Hepatocyte (in vitro differentiated cells): Measurements from ENCODE around the gene PTCD2. TPM values are rescaled to one million over a fixed set of nuclear protein-coding genes. Genes with fewer than 3 reads are reported as not detected.

ENCODE experiments used
- DNase-seq: peaks from one replicate; pipeline ENCODE4 v3.0.0-alpha.2; 2016; ENCODE audit warnings: low spot score
- H2AFZ ChIP-seq: fragments of 200-600 bp; sonication (generic); 2 replicates; pipeline ENCODE4 v1.6.0; 2016; ENCODE audit warnings: antibody characterized with exemption, mild to moderate bottlenecking
- H3K27ac ChIP-seq: fragments of 200-600 bp; sonication (generic); 2 replicates; pipeline ENCODE4 v1.5.1; 2016; ENCODE audit warnings: mild to moderate bottlenecking
- H3K27me3 ChIP-seq: fragments of 200-600 bp; sonication (generic); 2 replicates; pipeline ENCODE4 v1.6.1; 2016
- H3K36me3 ChIP-seq: fragments of 200-600 bp; sonication (generic); replicated peaks from 2 replicates; pipeline ENCODE4 v1.5.1; 2016; ENCODE audit warnings: low read depth; ENCODE audit not compliant: insufficient read depth
- H3K4me1 ChIP-seq: fragments of 200-600 bp; sonication (generic); 2 replicates; pipeline ENCODE4 v1.5.1; 2016; ENCODE audit warnings: mild to moderate bottlenecking, moderate library complexity; ENCODE audit not compliant: insufficient read depth
- H3K4me2 ChIP-seq: fragments of 200-600 bp; sonication (generic); 2 replicates; pipeline ENCODE4 v1.6.0; 2016
- H3K4me3 ChIP-seq: fragments of 200-600 bp; sonication (generic); 2 replicates; pipeline ENCODE4 v1.5.1; 2016; ENCODE audit warnings: mild to moderate bottlenecking
- H3K79me2 ChIP-seq: fragments of 200-600 bp; sonication (generic); 2 replicates; pipeline ENCODE4 v1.6.0; 2017; ENCODE audit warnings: mild to moderate bottlenecking
- H3K9me2 ChIP-seq: fragments of 200-600 bp; sonication (generic); replicated peaks from 2 replicates; pipeline ENCODE4 v1.6.0; 2017; ENCODE audit warnings: mild to moderate bottlenecking; ENCODE audit not compliant: insufficient read depth
- H3K9me3 ChIP-seq: fragments of 200-600 bp; sonication (generic); 2 replicates; pipeline ENCODE4 v1.5.1; 2016; ENCODE audit warnings: low read depth, mild to moderate bottlenecking
- H4K20me1 ChIP-seq: fragments of 200-600 bp; sonication (generic); 2 replicates; pipeline ENCODE4 v1.6.0; 2016; ENCODE audit warnings: mild to moderate bottlenecking; ENCODE audit not compliant: insufficient read depth, poor library complexity, severe bottlenecking
- EZH2 ChIP-seq: fragments of 200-600 bp; sonication (generic); IDR thresholded peaks from 2 replicates; pipeline ENCODE4 v1.6.1; 2016; ENCODE audit warnings: antibody characterized with exemption, mild to moderate bottlenecking, borderline replicate concordance
- EZH2phosphoT487 ChIP-seq: fragments of 200-600 bp; sonication (generic); IDR thresholded peaks from one replicate; pipeline ENCODE4 v1.6.1; 2018; ENCODE audit warnings: antibody characterized with exemption, mild to moderate bottlenecking, low read depth, moderate library complexity; ENCODE audit not compliant: unreplicated experiment, severe bottlenecking
- WGBS: methylation state at CpG from one replicate; pipeline ENCODE4 v1.1.6; 2016; ENCODE audit warnings: low lambda C conversion rate; ENCODE audit errors: missing lambda C conversion rate; 5-methylcytosine and 5-hydroxymethylcytosine counted together
- polyA plus RNA-seq: library from polyadenylated mRNA; unstranded; fragments of >200 nt; fragmentation: Nextera tagmentation; extraction: Ambion mirVana; gene quantifications from 2 replicates; pipeline ENCODE4 v1.2.1, GENCODE V29; 2016
- total RNA-seq: library from RNA; depleted of rRNA; stranded (reverse); fragments of >200 nt; gene quantifications from 2 replicates; pipeline ENCODE4 v1.2.3, GENCODE V29; 2014
- TF ChIP-seq, protein P1 (sequence below): fragments of 200-600 bp; sonication (generic); IDR thresholded peaks from 2 replicates; pipeline ENCODE4 v1.5.1; 2016; ENCODE audit warnings: antibody characterized with exemption, mild to moderate bottlenecking; ENCODE audit not compliant: poor library complexity

Gene PTCD2
- total and polyA plus RNA-seq, 2 experiments from 2014 or later = 5.8 to 10.5 TPM

- H3K36me3 ChIP-seq = no peaks in the 10 kb centered on the region
- no peak overlapping the region for H3K27ac ChIP-seq
- H4K20me1 ChIP-seq = no peaks in the 10 kb centered on the region
- no peaks in the 10 kb centered on the region for H3K9me2 ChIP-seq
- DNase-seq = no peak
- 89% methylated on average over 10 of the region's 10 CpGs for WGBS
- no peak overlapping the region for H2AFZ ChIP-seq
- H3K4me1 ChIP-seq = no peaks in the 10 kb centered on the region
- no peak overlapping the region for H3K4me2 ChIP-seq
- TF ChIP-seq EZH2phosphoT487 = no peak
- TF ChIP-seq, protein P1, sequence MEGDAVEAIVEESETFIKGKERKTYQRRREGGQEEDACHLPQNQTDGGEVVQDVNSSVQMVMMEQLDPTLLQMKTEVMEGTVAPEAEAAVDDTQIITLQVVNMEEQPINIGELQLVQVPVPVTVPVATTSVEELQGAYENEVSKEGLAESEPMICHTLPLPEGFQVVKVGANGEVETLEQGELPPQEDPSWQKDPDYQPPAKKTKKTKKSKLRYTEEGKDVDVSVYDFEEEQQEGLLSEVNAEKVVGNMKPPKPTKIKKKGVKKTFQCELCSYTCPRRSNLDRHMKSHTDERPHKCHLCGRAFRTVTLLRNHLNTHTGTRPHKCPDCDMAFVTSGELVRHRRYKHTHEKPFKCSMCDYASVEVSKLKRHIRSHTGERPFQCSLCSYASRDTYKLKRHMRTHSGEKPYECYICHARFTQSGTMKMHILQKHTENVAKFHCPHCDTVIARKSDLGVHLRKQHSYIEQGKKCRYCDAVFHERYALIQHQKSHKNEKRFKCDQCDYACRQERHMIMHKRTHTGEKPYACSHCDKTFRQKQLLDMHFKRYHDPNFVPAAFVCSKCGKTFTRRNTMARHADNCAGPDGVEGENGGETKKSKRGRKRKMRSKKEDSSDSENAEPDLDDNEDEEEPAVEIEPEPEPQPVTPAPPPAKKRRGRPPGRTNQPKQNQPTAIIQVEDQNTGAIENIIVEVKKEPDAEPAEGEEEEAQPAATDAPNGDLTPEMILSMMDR = no peak
- TF ChIP-seq EZH2 = no peak
- H3K9me3 ChIP-seq = no peaks in the 10 kb centered on the region
- no peaks in the 10 kb centered on the region for H3K27me3 ChIP-seq
- H3K4me3 ChIP-seq = no peak overlapping the region
- no peaks in the 10 kb centered on the region for H3K79me2 ChIP-seq
These were observed 59.8 kb downstream of the PTCD2 start for GRCh38 chr5:72379936-72380335.

DNA sequence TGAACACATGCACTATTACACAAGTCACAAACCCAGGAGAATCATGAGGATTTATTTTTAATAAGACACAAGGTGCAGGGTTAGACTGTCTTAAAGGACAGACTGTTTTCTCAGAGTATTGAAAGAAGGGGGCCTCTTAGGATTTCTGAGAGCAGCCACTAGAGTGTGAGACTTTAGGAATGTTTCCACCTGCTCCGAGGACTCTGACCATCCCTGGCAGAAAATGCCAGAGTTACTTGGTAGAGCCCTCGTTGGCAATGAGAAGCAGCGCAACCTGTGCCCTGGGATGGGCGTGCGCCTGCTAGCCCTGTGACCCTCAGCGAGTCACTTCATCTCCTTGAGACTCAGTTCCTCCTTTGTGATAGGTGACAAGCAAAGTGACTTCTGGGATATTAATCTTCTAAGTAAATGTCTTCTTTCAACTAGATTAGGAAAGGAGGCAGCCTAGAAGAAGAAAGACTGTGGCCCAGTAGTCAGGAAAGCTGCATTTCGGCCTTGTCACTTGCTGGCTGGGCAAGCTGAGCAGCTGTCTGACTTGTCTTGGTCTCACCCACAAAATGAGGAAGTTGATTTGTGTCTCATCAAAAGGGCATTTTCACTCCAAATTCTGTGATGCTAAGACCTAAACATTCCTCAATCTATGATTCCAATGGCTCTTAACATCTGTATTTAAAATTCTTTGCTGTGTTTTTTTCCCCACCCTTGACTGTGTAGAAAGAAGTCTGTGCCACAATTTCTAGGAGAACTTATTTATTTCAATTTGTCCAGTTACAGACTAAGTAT lies 60.5 kb downstream of the PTCD2 start:
- no peaks in the 10 kb centered on the region for H3K9me3 ChIP-seq
- no peaks in the 10 kb centered on the region for H3K36me3 ChIP-seq
- H2AFZ ChIP-seq = no peak overlapping the region
- H4K20me1 ChIP-seq = no peaks in the 10 kb centered on the region
- no peaks in the 10 kb centered on the region for H3K27me3 ChIP-seq
- 92% methylated on average over 7 of the region's 7 CpGs for WGBS
- no peak overlapping the region for H3K27ac ChIP-seq
- no peak for TF ChIP-seq EZH2phosphoT487
- no peak for TF ChIP-seq EZH2
- TF ChIP-seq, protein P1 = no peak
- H3K4me1 ChIP-seq = no peaks in the 10 kb centered on the region
- H3K9me2 ChIP-seq = no peaks in the 10 kb centered on the region
- no peaks in the 10 kb centered on the region for H3K79me2 ChIP-seq
- no peak overlapping the region for H3K4me2 ChIP-seq
- DNase-seq = no peak
- H3K4me3 ChIP-seq = no peak overlapping the region

DNA sequence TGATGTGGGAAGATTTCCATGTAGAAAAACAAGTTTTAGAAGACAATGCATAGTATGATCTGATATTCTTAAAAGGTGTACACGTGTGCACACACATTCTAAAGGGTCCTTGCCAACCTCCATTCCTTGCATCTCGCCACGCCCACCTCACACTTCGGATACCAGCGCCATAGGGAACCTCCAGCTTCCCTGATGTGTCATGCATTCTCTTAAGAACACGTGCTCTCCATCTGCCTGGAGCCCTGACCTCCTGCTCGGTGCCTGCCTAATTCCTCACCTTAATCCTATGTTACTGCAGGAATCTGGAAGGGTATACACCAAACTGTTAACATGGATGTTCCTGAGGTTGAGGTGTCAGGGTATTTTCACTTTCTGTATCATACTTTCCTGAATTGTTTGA lies 63.1 kb downstream of the PTCD2 start:
- H3K36me3 ChIP-seq = no peaks in the 10 kb centered on the region
- no peak for DNase-seq
- no peaks in the 10 kb centered on the region for H3K27me3 ChIP-seq
- no peak overlapping the region for H3K4me3 ChIP-seq
- no peaks in the 10 kb centered on the region for H3K9me3 ChIP-seq
- H2AFZ ChIP-seq = no peak overlapping the region
- H3K4me1 ChIP-seq = no peaks in the 10 kb centered on the region
- H3K27ac ChIP-seq = no peak overlapping the region
- H3K79me2 ChIP-seq = no peaks in the 10 kb centered on the region
- no peaks in the 10 kb centered on the region for H3K9me2 ChIP-seq
- H4K20me1 ChIP-seq = no peaks in the 10 kb centered on the region
- TF ChIP-seq EZH2phosphoT487 (no peak), EZH2 (no peak)
- TF ChIP-seq, protein P1 = no peak
- WGBS = 71% methylated on average over 7 of the region's 7 CpGs
- no peak overlapping the region for H3K4me2 ChIP-seq
